ENCODE measurements around the gene VAPA. TPM values are rescaled to one million over a fixed set of nuclear protein-coding genes. Genes with fewer than 3 reads are reported as not detected.

Gene VAPA
- total and polyA plus RNA-seq, 2 donors (not counting 3 experiments of a cell fraction or from before 2014, with no cell fraction given) = 105 to 163 TPM

DNA sequence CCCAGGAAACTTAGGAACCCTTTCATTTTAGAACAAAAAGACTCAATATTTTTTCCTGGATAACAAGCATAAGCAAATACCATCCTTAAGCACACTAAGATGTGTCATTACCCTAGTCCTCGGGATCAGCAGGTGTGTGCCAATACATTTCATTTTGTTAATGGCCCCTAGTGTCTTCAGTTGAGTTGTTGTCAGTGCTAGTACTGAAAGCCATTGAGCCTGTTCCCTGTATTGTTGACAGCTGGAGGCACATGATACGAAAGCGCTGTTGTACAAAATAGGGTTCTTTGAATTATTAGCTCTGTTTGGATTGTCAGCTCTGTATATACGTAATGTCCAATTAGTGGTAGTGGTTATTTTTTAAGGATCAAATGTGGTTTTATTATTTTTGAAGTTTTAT lies 29.5 kb downstream of the VAPA start:
- no peak overlapping the region for H3K9ac ChIP-seq (replicated peaks; ENCODE audit: extremely low read depth, insufficient read depth, low read length)

More for the DNA sequence above, 29.5 kb downstream of the VAPA start:
- dilution Hi-C loops (cut with MboI; ENCODE audit: extremely low pct_ligation_motif_present, low sequenced_read_pairs) = no loop called here
- intact Hi-C loops (cut with micrococcal nuclease) = no loop called here
- Histone ChIP-seq H4K20me1 (replicated peaks; ENCODE audit: control insufficient read depth, extremely low read depth, insufficient read depth, low read length) (peaks cover 3% of the 10 kb centered on the region), H3K27me3 (ENCODE audit: control insufficient read depth in 2 of 2, insufficient read depth in 2 of 2, low read length in 2 of 2) (no peaks in the 10 kb centered on the region), H3K4me1 (ENCODE audit: control insufficient read depth, extremely low read depth, insufficient read depth, low read length) (no peaks in the 10 kb centered on the region), H3K4me3 (replicated peaks in 1 of 3; ENCODE audit: insufficient read depth in 1 of 3, low read depth in 1 of 3, low read length in 3 of 3) (no peak overlapping the region), H3K27ac (ENCODE audit: insufficient read depth, low read depth, low read length) (no peak overlapping the region), H3K9me1 (replicated peaks; ENCODE audit: control insufficient read depth, extremely low read depth, insufficient read depth, low read length) (no peaks in the 10 kb centered on the region), H3K36me3 (ENCODE audit: control insufficient read depth in 2 of 2, extremely low read depth in 1 of 2, insufficient read depth in 2 of 2, low read length in 2 of 2) (peaks cover 5 to 23% of the 10 kb centered on the region in 2 experiments), H2AFZ (ENCODE audit: low read depth, low read length) (no peak overlapping the region), H3K9me3 (replicated peaks; ENCODE audit: control insufficient read depth, insufficient read depth, low read length) (no peaks in the 10 kb centered on the region), H3K4me2 (ENCODE audit: insufficient read depth, low read length) (no peak overlapping the region), H3K79me2 (ENCODE audit: control insufficient read depth, insufficient read depth, low read length) (peaks cover 45% of the 10 kb centered on the region)
- ChIA-PET CTCF (no interaction called here), POLR2A (no interaction called here)
- no peak for FAIRE-seq
- no peak for DNase-seq (ENCODE audit: low read depth, low spot score)
- TF ChIP-seq JUN (IDR thresholded peaks at IDR 0.05; ENCODE audit: borderline replicate concordance, insufficient read depth, insufficient read length, low read depth) (no peak), POLR2AphosphoS5 (IDR thresholded peaks at IDR 0.05; ENCODE audit: insufficient read depth, low read depth, low read length) (no peak), GATA2 (IDR thresholded peaks at IDR 0.05; ENCODE audit: insufficient read depth, insufficient read length, low read depth, low read length) (no peak), MYC (IDR thresholded peaks at IDR 0.05; ENCODE audit: low read depth, low read length) (no peak), EZH2 (IDR thresholded peaks at IDR 0.05; ENCODE audit: borderline replicate concordance, low read depth, low read length, severe bottlenecking) (no peak), FOS (IDR thresholded peaks at IDR 0.05; ENCODE audit: borderline replicate concordance, insufficient read depth, low read length) (no peak), POLR2A (IDR thresholded peaks at IDR 0.05; ENCODE audit: low read depth, low read length) (no peak), CTCF (IDR thresholded peaks at IDR 0.05; ENCODE audit: extremely low read depth in 1 of 2, insufficient read depth in 1 of 2, low read depth in 1 of 2, low read length in 2 of 2) (no peak)
- TF ChIP-seq, protein P1, sequence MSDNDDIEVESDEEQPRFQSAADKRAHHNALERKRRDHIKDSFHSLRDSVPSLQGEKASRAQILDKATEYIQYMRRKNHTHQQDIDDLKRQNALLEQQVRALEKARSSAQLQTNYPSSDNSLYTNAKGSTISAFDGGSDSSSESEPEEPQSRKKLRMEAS (IDR thresholded peaks at IDR 0.05; ENCODE audit: insufficient read depth, insufficient read length) = no peak
- BruUV-seq (replicated peaks) = no TSS peak
